Neuronal stem cell (in vitro differentiated cells): ENCODE measurements around the gene HPS6.

Experiments
- DNase-seq: peaks from one replicate; pipeline ENCODE4 v3.0.0-alpha.2; 2013; ENCODE audit warnings: low spot score
- H2AFZ ChIP-seq: one replicate; pipeline ENCODE4 v1.6.1; 2013; ENCODE audit warnings: mild to moderate bottlenecking, low read length, inconsistent platforms
- H2AK5ac ChIP-seq: 2 replicates; pipeline ENCODE4 v1.6.1; 2013; ENCODE audit warnings: low read depth, mild to moderate bottlenecking, inconsistent platforms, low read length, moderate library complexity, mixed read lengths
- H2BK120ac ChIP-seq: 2 replicates; pipeline ENCODE4 v1.6.1; 2013; ENCODE audit warnings: low read depth, mild to moderate bottlenecking, inconsistent platforms, low read length, moderate library complexity, mixed read lengths
- H2BK12ac ChIP-seq: one replicate; pipeline ENCODE4 v1.6.1; 2013; ENCODE audit warnings: low read length, inconsistent platforms
- H2BK15ac ChIP-seq: 2 replicates; pipeline ENCODE4 v1.6.1; 2013; ENCODE audit warnings: mild to moderate bottlenecking, low read length, inconsistent platforms, mixed read lengths
- H2BK5ac ChIP-seq: one replicate; pipeline ENCODE4 v1.6.1; 2013; ENCODE audit warnings: inconsistent platforms, mild to moderate bottlenecking, low read length, moderate library complexity
- H3K14ac ChIP-seq: one replicate; pipeline ENCODE4 v1.6.1; 2013; ENCODE audit warnings: low read length, inconsistent platforms
- H3K18ac ChIP-seq: 2 replicates; pipeline ENCODE4 v1.6.1; 2013; ENCODE audit warnings: low read length, inconsistent platforms
- H3K23ac ChIP-seq: 2 replicates; pipeline ENCODE4 v1.6.1; 2013; ENCODE audit warnings: low read depth, mild to moderate bottlenecking, mixed read lengths, low read length, inconsistent platforms; ENCODE audit not compliant: poor library complexity
- H3K27ac ChIP-seq: replicated peaks from 3 replicates; pipeline ENCODE4 v1.5.1; 2013; ENCODE audit warnings: low read length, inconsistent platforms
- H3K27me3 ChIP-seq, 3 experiments: 2 replicates each; pipeline ENCODE4 v1.6.1; 2013; ENCODE audit warnings: low read length in 3 of 3, mild to moderate bottlenecking in 2 of 3, inconsistent platforms in 1 of 3, low read depth in 1 of 3, mixed read lengths in 1 of 3, moderate library complexity in 1 of 3; ENCODE audit not compliant: control insufficient read depth in 3 of 3, insufficient read depth in 3 of 3
- H3K36me3 ChIP-seq, 2 donors: replicated peaks in 1 of 2; 2 replicates each; pipeline ENCODE4 v1.6.1; 2013; ENCODE audit warnings: low read length in 2 of 2; ENCODE audit not compliant: control insufficient read depth in 2 of 2, insufficient read depth in 2 of 2
- H3K4ac ChIP-seq: 2 replicates; pipeline ENCODE4 v1.6.1; 2013; ENCODE audit warnings: inconsistent platforms, mild to moderate bottlenecking, low read length, moderate library complexity
- H3K4me1 ChIP-seq, 2 donors: 1 replicate in 1 of 2; 2 replicates in 1 of 2; pipeline ENCODE4 v1.6.1; 2013; ENCODE audit warnings: low read length in 2 of 2, low read depth in 1 of 2; ENCODE audit not compliant: control insufficient read depth in 2 of 2, insufficient read depth in 1 of 2
- H3K4me2 ChIP-seq: one replicate; pipeline ENCODE4 v1.6.1; 2013; ENCODE audit warnings: mild to moderate bottlenecking, low read length, inconsistent platforms; ENCODE audit not compliant: insufficient read depth, poor library complexity, severe bottlenecking
- H3K4me3 ChIP-seq, 2 donors: 2 replicates each; pipeline ENCODE4 v1.5.1; 2013; ENCODE audit warnings: low read length in 2 of 2, mild to moderate bottlenecking in 2 of 2, inconsistent platforms in 1 of 2, moderate library complexity in 1 of 2
- H3K79me1 ChIP-seq: one replicate; pipeline ENCODE4 v1.6.1; 2013; ENCODE audit warnings: low read depth, mild to moderate bottlenecking, inconsistent platforms, low read length, moderate library complexity
- H3K9ac ChIP-seq: one replicate; pipeline ENCODE4 v1.6.1; 2013; ENCODE audit warnings: mild to moderate bottlenecking, low read depth, low read length, inconsistent platforms; ENCODE audit not compliant: poor library complexity
- H3K9me3 ChIP-seq, 2 donors: replicated peaks in 1 of 2; 2 replicates each; pipeline versions ENCODE3 to v1.6.1; 2013; ENCODE audit warnings: low read length in 2 of 2, mild to moderate bottlenecking in 2 of 2, inconsistent platforms in 1 of 2, low read depth in 1 of 2, mixed read lengths in 1 of 2, moderate library complexity in 1 of 2; ENCODE audit not compliant: control insufficient read depth in 2 of 2, insufficient read depth in 1 of 2
- H4K8ac ChIP-seq: one replicate; pipeline ENCODE4 v1.6.1; 2013; ENCODE audit warnings: low read depth, mild to moderate bottlenecking, inconsistent platforms, low read length, moderate library complexity
- H4K91ac ChIP-seq: one replicate; pipeline ENCODE4 v1.6.1; 2013; ENCODE audit warnings: low read length, low read depth, mild to moderate bottlenecking, inconsistent platforms; ENCODE audit not compliant: poor library complexity
- WGBS, 2 donors: extraction: QIAGEN DNeasy Blood & Tissue Kit; methylation state at CpG; one replicate each; pipeline ENCODE4 v1.1.7; 2013; ENCODE audit warnings: missing lambda C conversion rate in 2 of 2, mixed read lengths in 1 of 2; ENCODE audit not compliant: insufficient read length in 2 of 2, insufficient replicate concordance in 1 of 2; ENCODE audit errors: extremely low coverage in 2 of 2; 5-methylcytosine and 5-hydroxymethylcytosine counted together

HPS6 gene

GRCh38 chr10:102101152-102101551 is 36.0 kb downstream of the HPS6 start:
- H3K4ac ChIP-seq: no peak overlapping the region
- no peak for DNase-seq
- H2BK120ac ChIP-seq: no peak overlapping the region
- no peaks in the 10 kb centered on the region for H3K79me1 ChIP-seq
- no peak overlapping the region for H4K8ac ChIP-seq
- no peak overlapping the region for H3K23ac ChIP-seq
- no CpG with 5 or more reads among the region's 5 CpGs for WGBS, 2 donors
- no peak overlapping the region for H3K4me2 ChIP-seq
- no peak overlapping the region for H3K14ac ChIP-seq
- no peak overlapping the region for H2BK12ac ChIP-seq
- H3K4me3 ChIP-seq: no peak overlapping the region
- H3K4me1 ChIP-seq: no peaks in the 10 kb centered on the region
- H2BK5ac ChIP-seq: no peak overlapping the region
- no peak overlapping the region for H2AK5ac ChIP-seq
- no peaks in the 10 kb centered on the region for H3K27me3 ChIP-seq
- no peaks in the 10 kb centered on the region for H3K9me3 ChIP-seq
- H3K36me3 ChIP-seq: peaks cover 5 to 47% of the 10 kb centered on the region in 2 donors
- H2AFZ ChIP-seq: no peak overlapping the region
- H2BK15ac ChIP-seq: no peak overlapping the region
- no peak overlapping the region for H3K9ac ChIP-seq
- H3K27ac ChIP-seq: no peak overlapping the region
- no peak overlapping the region for H3K18ac ChIP-seq
- H4K91ac ChIP-seq: no peak overlapping the region

GRCh38 chr10:102102421-102102820 is 37.3 kb downstream of the HPS6 start:
- WGBS, 2 donors: no CpG with 5 or more reads among the region's 1 CpG
- H2BK120ac ChIP-seq: no peak overlapping the region
- no peak overlapping the region for H3K27ac ChIP-seq
- no peak overlapping the region for H3K23ac ChIP-seq
- no peak overlapping the region for H2AK5ac ChIP-seq
- H3K4ac ChIP-seq: no peak overlapping the region
- no peak overlapping the region for H2BK5ac ChIP-seq
- no peak overlapping the region for H3K4me2 ChIP-seq
- H3K36me3 ChIP-seq: peaks cover 12 to 59% of the 10 kb centered on the region in 2 donors
- H3K14ac ChIP-seq: no peak overlapping the region
- H3K4me3 ChIP-seq: no peak overlapping the region
- no peak overlapping the region for H3K9ac ChIP-seq
- H3K79me1 ChIP-seq: no peaks in the 10 kb centered on the region
- H4K8ac ChIP-seq: no peak overlapping the region
- no peaks in the 10 kb centered on the region for H3K27me3 ChIP-seq
- no peak overlapping the region for H3K18ac ChIP-seq
- H2AFZ ChIP-seq: no peak overlapping the region
- H4K91ac ChIP-seq: no peak overlapping the region
- DNase-seq: no peak
- no peak overlapping the region for H2BK15ac ChIP-seq
- H3K4me1 ChIP-seq: no peaks in the 10 kb centered on the region
- H3K9me3 ChIP-seq: no peaks in the 10 kb centered on the region
- H2BK12ac ChIP-seq: no peak overlapping the region

GRCh38 chr10:102106998-102107397 is 41.8 kb downstream of the HPS6 start:
- Histone ChIP-seq H3K27ac (no peak overlapping the region), H2BK15ac (no peak overlapping the region), H3K4me1 (no peaks in the 10 kb centered on the region), H3K23ac (no peak overlapping the region), H2BK120ac (no peak overlapping the region), H3K9ac (no peak overlapping the region), H2BK12ac (no peak overlapping the region), H2BK5ac (no peak overlapping the region), H3K79me1 (peaks cover 14% of the 10 kb centered on the region), H3K4me2 (no peak overlapping the region), H3K27me3 (no peaks in the 10 kb centered on the region), H3K18ac (no peak overlapping the region), H3K4ac (no peak overlapping the region), H2AFZ (no peak overlapping the region), H3K36me3 (peaks cover 52 to 95% of the 10 kb centered on the region in 2 donors), H3K14ac (no peak overlapping the region), H4K91ac (no peak overlapping the region), H3K4me3 (no peak overlapping the region), H4K8ac (no peak overlapping the region), H3K9me3 (peaks cover 0 to 2% of the 10 kb centered on the region in 2 donors), H2AK5ac (no peak overlapping the region)
- no CpG with 5 or more reads among the region's 2 CpGs for WGBS, 2 donors
- no peak for DNase-seq

- peaks cover 0 to 2% of the 10 kb centered on the region in 2 donors for H3K9me3 ChIP-seq
- no peak overlapping the region for H2BK5ac ChIP-seq
- no peak overlapping the region for H3K4me3 ChIP-seq
- H3K79me1 ChIP-seq: peaks cover 17% of the 10 kb centered on the region
- H3K27ac ChIP-seq: no peak overlapping the region
- H3K4me1 ChIP-seq: peaks cover 10 to 16% of the 10 kb centered on the region in 2 donors
- H2BK15ac ChIP-seq: no peak overlapping the region
- no peaks in the 10 kb centered on the region for H3K27me3 ChIP-seq
- H3K36me3 ChIP-seq: peaks cover 54 to 90% of the 10 kb centered on the region in 2 donors
- WGBS, 2 donors: no CpG with 5 or more reads among the region's 24 CpGs
- no peak overlapping the region for H3K18ac ChIP-seq
- DNase-seq: no peak
- H2BK12ac ChIP-seq: no peak overlapping the region
- H4K91ac ChIP-seq: no peak overlapping the region
- H3K4me2 ChIP-seq: no peak overlapping the region
- H2BK120ac ChIP-seq: no peak overlapping the region
- H3K23ac ChIP-seq: no peak overlapping the region
- H2AFZ ChIP-seq: no peak overlapping the region
- no peak overlapping the region for H3K9ac ChIP-seq
- no peak overlapping the region for H4K8ac ChIP-seq
- no peak overlapping the region for H3K4ac ChIP-seq
- H3K14ac ChIP-seq: no peak overlapping the region
- no peak overlapping the region for H2AK5ac ChIP-seq
Measured at GRCh38 chr10:102109166-102110116, 44.3 kb downstream of the HPS6 start.
